Measurements from ENCODE around the gene NEK8.

- TF ChIP-seq, protein P1, sequence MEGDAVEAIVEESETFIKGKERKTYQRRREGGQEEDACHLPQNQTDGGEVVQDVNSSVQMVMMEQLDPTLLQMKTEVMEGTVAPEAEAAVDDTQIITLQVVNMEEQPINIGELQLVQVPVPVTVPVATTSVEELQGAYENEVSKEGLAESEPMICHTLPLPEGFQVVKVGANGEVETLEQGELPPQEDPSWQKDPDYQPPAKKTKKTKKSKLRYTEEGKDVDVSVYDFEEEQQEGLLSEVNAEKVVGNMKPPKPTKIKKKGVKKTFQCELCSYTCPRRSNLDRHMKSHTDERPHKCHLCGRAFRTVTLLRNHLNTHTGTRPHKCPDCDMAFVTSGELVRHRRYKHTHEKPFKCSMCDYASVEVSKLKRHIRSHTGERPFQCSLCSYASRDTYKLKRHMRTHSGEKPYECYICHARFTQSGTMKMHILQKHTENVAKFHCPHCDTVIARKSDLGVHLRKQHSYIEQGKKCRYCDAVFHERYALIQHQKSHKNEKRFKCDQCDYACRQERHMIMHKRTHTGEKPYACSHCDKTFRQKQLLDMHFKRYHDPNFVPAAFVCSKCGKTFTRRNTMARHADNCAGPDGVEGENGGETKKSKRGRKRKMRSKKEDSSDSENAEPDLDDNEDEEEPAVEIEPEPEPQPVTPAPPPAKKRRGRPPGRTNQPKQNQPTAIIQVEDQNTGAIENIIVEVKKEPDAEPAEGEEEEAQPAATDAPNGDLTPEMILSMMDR (IDR thresholded peaks at IDR 0.05) = no peak
- TF ChIP-seq POLR2A (IDR thresholded peaks at IDR 0.05) = no peak
These were observed 10.2 kb downstream of the NEK8 start for GRCh38 chr17:28738680-28739384.
